Adrenal gland (tissue), 12 donors: Measurements from ENCODE around the gene USP25. TPM values are rescaled to one million over a fixed set of nuclear protein-coding genes. Genes with fewer than 3 reads are reported as not detected.

ENCODE experiments used
- DNase-seq, 7 donors: peaks; one replicate each; pipeline ENCODE4 v3.0.0-alpha.2; 2019 to 2020
- H3K27ac ChIP-seq, 5 donors: fragments of 200-600 bp; sonication (generic) in 4 of 5; 1 replicate in 3 of 5; 2 replicates in 2 of 5; pipeline versions ENCODE4 v1.5.1 to v1.8.0; 2016 to 2020; ENCODE audit warnings: mild to moderate bottlenecking in 1 of 5
- H3K27me3 ChIP-seq: fragments of 200-600 bp; 2 replicates; pipeline ENCODE4 v1.8.0; 2021
- H3K36me3 ChIP-seq, 2 donors: fragments of 200-600 bp; replicated peaks in 1 of 2; 1 replicate in 1 of 2; 2 replicates in 1 of 2; pipeline versions ENCODE4 v1.5.1 to v1.8.0; 2018 to 2022
- H3K4me1 ChIP-seq, 2 donors: fragments of 200-600 bp; replicated peaks in 1 of 2; 1 replicate in 1 of 2; 2 replicates in 1 of 2; pipeline versions ENCODE4 v1.5.1 to v1.8.0; 2018 to 2021
- H3K4me3 ChIP-seq, 4 donors: fragments of 200-600 bp; sonication (generic) in 3 of 4; one replicate each; pipeline ENCODE4 v1.5.1; 2016 to 2018
- H3K9me3 ChIP-seq, 3 donors: fragments of 200-600 bp; sonication (generic) in 1 of 3; replicated peaks in 1 of 3; 1 replicate in 2 of 3; 2 replicates in 1 of 3; pipeline versions ENCODE4 v1.5.1 to v1.8.0; 2016 to 2021
- POLR2A ChIP-seq, 2 donors: fragments of 450-650 bp; IDR thresholded peaks; one replicate each; pipeline ENCODE4 v1.6.1; 2017; ENCODE audit warnings: antibody characterized with exemption in 2 of 2, mild to moderate bottlenecking in 2 of 2, moderate library complexity in 1 of 2
- WGBS, 4 donors: extraction: QIAGEN DNeasy Blood & Tissue Kit in 2 of 4; methylation state at CpG; one replicate each; pipeline versions ENCODE4 v1.1.5 to v1.1.7; 2013 to 2017; 5-methylcytosine and 5-hydroxymethylcytosine counted together
- intact Hi-C, 2 donors: fragments of 100-400 bp; cut with DNase I; formaldehyde crosslinking; loops; one replicate each; pipeline versions ENCODE4 v1.14.1 to v1.15.0; 2022 to 2023
- polyA plus RNA-seq, 3 donors: library from polyadenylated mRNA; stranded (reverse); fragments of 200-250 nt in 2 of 3; fragments of 350-450 nt in 1 of 3; fragmentation: Illumina TruSeq in 1 of 3; extraction: RNeasy Lipid Tissue Mini Kit (QIAGEN cat#74804) in 1 of 3; gene quantifications; one replicate each; pipeline ENCODE4 v1.2.3, GENCODE V29; 2013 to 2014
- total RNA-seq, 9 donors: library from RNA; depleted of rRNA in 4 of 9; stranded (reverse); fragments of >200 nt in 4 of 9; fragments of 120-200 nt in 1 of 9; fragmentation: NEBNext Ultra II Directional in 1 of 9; extraction: Animal tissue kit (Norgen Biotek cat#: 25700) in 1 of 9; gene quantifications; one replicate each; pipeline versions ENCODE4 v1.1.0 to v1.2.4, GENCODE V29; 2013 to 2023
- TF ChIP-seq, protein P1 (sequence below), 6 experiments: fragments of 450-650 bp in 4 of 6; fragments of 200-600 bp in 2 of 6; sonication (generic) in 1 of 6; IDR thresholded peaks; 1 replicate in 5 of 6; 2 replicates in 1 of 6; pipeline versions ENCODE4 v1.5.1 to v1.8.0; 2016 to 2021; ENCODE audit warnings: antibody characterized with exemption in 6 of 6, mild to moderate bottlenecking in 2 of 6, moderate library complexity in 1 of 6
- donor health status: healthy with polysubstance abuse.
- donor health status: Bipolar disorder and iron deficiency.
- donor health status: DM: yes; HTN: yes; CAD: no.
- donor health status: DM: no; HTN: no; CAD: no.
- donor health status: DM: no; HTN: no; CAD: no.
- donor health status: DM: yes; HTN: yes; CAD: no.

USP25 gene
- total and polyA plus RNA-seq, 12 donors: 11.8 to 47.4 (median 38.3) TPM

DNA sequence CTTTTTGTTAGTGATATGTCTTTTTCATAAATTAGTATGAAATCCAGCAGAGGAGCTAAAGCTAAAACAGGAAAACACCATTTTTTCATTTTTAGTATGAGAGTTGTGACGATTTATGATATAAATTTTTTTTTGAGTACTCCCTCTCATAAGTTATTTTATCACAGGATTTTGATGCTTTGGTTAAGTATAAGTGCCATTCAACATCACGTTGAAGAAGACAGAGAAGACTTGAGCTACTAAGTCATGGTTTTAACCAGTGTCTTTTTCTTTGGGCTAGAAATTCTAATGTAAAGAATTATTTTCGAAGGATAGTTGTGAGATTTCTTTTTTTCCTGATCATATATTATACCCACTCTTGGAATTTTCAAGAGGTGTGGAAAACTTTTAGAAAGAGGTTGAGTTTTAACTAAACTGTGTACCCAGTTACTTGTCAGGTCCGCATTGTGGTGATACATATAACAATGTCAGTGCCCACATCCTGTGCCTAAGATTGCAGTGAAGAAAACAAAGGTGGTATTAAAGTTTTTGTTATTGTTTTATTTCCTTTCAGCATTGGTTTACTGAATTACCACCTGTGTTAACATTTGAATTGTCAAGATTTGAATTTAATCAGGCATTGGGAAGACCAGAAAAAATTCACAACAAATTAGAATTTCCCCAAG lies 93.8 kb downstream of the USP25 start:
- no peak for TF ChIP-seq POLR2A (IDR thresholded peaks at IDR 0.05)
- TF ChIP-seq, protein P1, sequence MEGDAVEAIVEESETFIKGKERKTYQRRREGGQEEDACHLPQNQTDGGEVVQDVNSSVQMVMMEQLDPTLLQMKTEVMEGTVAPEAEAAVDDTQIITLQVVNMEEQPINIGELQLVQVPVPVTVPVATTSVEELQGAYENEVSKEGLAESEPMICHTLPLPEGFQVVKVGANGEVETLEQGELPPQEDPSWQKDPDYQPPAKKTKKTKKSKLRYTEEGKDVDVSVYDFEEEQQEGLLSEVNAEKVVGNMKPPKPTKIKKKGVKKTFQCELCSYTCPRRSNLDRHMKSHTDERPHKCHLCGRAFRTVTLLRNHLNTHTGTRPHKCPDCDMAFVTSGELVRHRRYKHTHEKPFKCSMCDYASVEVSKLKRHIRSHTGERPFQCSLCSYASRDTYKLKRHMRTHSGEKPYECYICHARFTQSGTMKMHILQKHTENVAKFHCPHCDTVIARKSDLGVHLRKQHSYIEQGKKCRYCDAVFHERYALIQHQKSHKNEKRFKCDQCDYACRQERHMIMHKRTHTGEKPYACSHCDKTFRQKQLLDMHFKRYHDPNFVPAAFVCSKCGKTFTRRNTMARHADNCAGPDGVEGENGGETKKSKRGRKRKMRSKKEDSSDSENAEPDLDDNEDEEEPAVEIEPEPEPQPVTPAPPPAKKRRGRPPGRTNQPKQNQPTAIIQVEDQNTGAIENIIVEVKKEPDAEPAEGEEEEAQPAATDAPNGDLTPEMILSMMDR (IDR thresholded peaks at IDR 0.05): no peak
- no peak for DNase-seq
- peaks cover 0 to 4% (median 0%) of the 10 kb centered on the region in 3 donors for H3K9me3 ChIP-seq
- WGBS, 4 donors: 94 to 96% (median 95%) methylated on average over 4 of the region's 4 CpGs
- intact Hi-C loops: no loop called here
- no peak overlapping the region for H3K27ac ChIP-seq
- H3K4me1 ChIP-seq: peaks cover 0 to 5% of the 10 kb centered on the region in 2 donors
- H3K4me3 ChIP-seq: no peak overlapping the region
- H3K36me3 ChIP-seq: no peaks in the 10 kb centered on the region
- no peaks in the 10 kb centered on the region for H3K27me3 ChIP-seq

DNA sequence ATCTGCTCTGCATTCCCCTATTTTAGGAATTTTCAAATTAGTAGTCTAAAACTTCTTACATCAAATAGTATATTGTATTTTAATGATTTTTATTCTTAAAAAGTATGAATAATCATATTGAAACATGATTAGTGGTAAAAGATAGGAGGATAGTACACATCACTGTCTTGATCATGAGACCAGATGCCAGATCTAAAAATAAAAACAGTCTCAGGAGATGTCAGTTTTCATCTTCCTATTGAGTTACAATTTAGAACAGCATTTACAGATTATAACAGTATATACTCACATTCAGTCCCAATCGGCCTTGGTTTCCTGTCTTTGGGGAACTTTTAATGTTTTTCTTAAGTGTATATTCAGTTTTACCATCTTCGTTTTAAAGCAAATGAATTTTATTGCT lies 95.9 kb downstream of the USP25 start:
- H3K4me3 ChIP-seq: no peak overlapping the region
- 60 to 67% (median 62%) methylated on average over 2 of the region's 2 CpGs for WGBS, 4 donors
- TF ChIP-seq, protein P1 (IDR thresholded peaks at IDR 0.05): no peak
- TF ChIP-seq POLR2A (IDR thresholded peaks at IDR 0.05): no peak
- no peak for DNase-seq
- no peaks in the 10 kb centered on the region for H3K27me3 ChIP-seq
- peak overlapping the region in 1 of 5 donors; percentile 30 for H3K27ac ChIP-seq
- no peaks in the 10 kb centered on the region for H3K4me1 ChIP-seq
- no peaks in the 10 kb centered on the region for H3K36me3 ChIP-seq
- intact Hi-C loops: no loop called here
- H3K9me3 ChIP-seq: peaks cover 0 to 7% (median 0%) of the 10 kb centered on the region in 3 donors

DNA sequence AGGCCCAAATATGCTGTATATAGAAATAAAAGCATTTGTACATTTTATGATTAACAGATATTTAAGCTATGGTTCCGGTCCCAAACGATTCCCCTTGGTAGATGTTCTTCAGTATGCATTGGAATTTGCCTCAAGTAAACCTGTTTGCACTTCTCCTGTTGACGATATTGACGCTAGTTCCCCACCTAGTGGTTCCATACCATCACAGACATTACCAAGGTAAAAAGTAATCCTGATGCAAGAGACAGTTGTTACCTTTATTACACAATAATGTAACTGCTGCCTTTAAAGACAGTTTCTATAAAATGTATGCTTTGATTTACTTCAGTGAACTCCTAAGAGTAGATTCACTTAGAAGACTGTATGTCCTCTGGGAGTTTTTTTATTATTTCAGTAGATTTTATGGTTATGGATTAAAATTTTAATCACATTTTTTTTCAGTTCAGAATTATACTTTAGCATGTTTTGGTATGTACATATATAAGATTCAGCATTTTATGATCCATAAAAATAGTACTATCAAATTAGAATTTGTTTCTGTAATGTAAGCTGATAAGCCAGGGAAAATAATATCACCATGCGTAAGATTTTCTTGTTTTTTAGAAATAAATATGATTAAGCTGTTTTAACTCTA lies 96.5 kb downstream of the USP25 start:
- Histone ChIP-seq H3K9me3 (peaks cover 0 to 7% (median 0%) of the 10 kb centered on the region in 3 donors), H3K4me1 (no peaks in the 10 kb centered on the region), H3K27me3 (no peaks in the 10 kb centered on the region), H3K27ac (peak overlapping the region in 1 of 5 donors; percentile 30), H3K4me3 (no peak overlapping the region), H3K36me3 (no peaks in the 10 kb centered on the region)
- DNase-seq: peak in 1 of 7 donors; percentile 31
- no peak for TF ChIP-seq POLR2A (IDR thresholded peaks at IDR 0.05)
- TF ChIP-seq, protein P1 (IDR thresholded peaks at IDR 0.05): peak in 5 of 6 experiments; percentile 33 to 56 (median 51)
- 44 to 53% (median 52%) methylated on average over 5 of the region's 5 CpGs for WGBS, 4 donors
- intact Hi-C loops: no loop called here

DNA sequence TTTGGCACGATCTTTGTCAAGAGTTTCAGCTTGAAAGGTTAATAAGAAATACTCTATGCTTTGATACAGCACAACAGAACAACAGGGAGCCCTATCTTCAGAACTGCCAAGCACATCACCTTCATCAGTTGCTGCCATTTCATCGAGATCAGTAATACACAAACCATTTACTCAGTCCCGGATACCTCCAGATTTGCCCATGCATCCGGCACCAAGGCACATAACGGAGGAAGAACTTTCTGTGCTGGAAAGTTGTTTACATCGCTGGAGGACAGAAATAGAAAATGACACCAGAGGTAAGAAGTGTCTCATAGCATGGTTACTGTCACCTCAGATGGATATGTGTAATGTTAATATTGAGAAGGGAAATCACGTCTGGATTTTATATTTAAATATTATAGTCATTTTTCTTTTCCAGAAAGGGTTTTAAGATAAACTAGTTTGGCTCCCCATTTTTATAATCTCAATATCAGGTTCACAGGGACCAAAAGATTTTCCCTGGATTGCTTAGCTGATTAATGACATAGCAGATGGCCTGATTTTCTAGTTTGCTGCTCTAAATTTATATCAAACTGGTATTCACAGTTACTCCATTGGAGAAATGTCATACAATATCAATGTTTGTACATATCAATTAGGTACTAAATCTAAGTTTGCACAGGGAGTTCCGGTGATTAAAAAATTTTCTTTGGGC lies 97.3 kb downstream of the USP25 start:
- no peaks in the 10 kb centered on the region for H3K27me3 ChIP-seq
- intact Hi-C loops: no loop called here
- H3K9me3 ChIP-seq: peaks cover 0 to 7% (median 0%) of the 10 kb centered on the region in 3 donors
- no peak overlapping the region for H3K27ac ChIP-seq
- DNase-seq: no peak
- H3K4me1 ChIP-seq: no peaks in the 10 kb centered on the region
- WGBS, 4 donors: 78 to 85% (median 84%) methylated on average over 8 of the region's 8 CpGs
- H3K36me3 ChIP-seq: no peaks in the 10 kb centered on the region
- TF ChIP-seq, protein P1 (IDR thresholded peaks at IDR 0.05): no peak
- TF ChIP-seq POLR2A (IDR thresholded peaks at IDR 0.05): no peak
- H3K4me3 ChIP-seq: no peak overlapping the region
